Body of pancreas (tissue), 4 donors: ENCODE data around the gene SH2B2. TPM values are rescaled to one million over a fixed set of nuclear protein-coding genes. Genes with fewer than 3 reads are reported as not detected.
"Not testable (repeated sequence)": the region's sequence is repeated elsewhere in the genome, so short reads cannot be mapped to it uniquely, and the experiment has no call there.

Experiments used
- ATAC-seq: fragments of 150-250 bp; one replicate; pipeline ENCODE4 v1.9.1; 2016
- DNase-seq, 4 donors: peaks; one replicate each; pipeline ENCODE4 v3.0.0-alpha.2; 2019
- H3K27ac ChIP-seq, 4 donors: fragments of 200-600 bp; sonication (generic); 1 replicate in 3 of 4; 2 replicates in 1 of 4; pipeline versions ENCODE4 v1.5.1 to v1.6.1; 2016 to 2019; ENCODE audit warnings: mild to moderate bottlenecking in 1 of 4, mixed read lengths in 1 of 4, moderate library complexity in 1 of 4
- H3K27me3 ChIP-seq, 2 donors: fragments of 200-600 bp; sonication (generic); one replicate each; pipeline ENCODE4 v1.6.0; 2016; ENCODE audit warnings: mild to moderate bottlenecking in 1 of 2
- H3K36me3 ChIP-seq, 2 donors: fragments of 200-600 bp; sonication (generic); replicated peaks in 1 of 2; 2 replicates each; pipeline ENCODE4 v1.5.1; 2016; ENCODE audit warnings: low read depth in 2 of 2; ENCODE audit not compliant: insufficient read depth in 1 of 2
- H3K4me1 ChIP-seq: fragments of 200-600 bp; sonication (generic); one replicate; pipeline ENCODE4 v1.6.0; 2016
- H3K4me3 ChIP-seq, 2 donors: fragments of 200-600 bp; sonication (generic); 1 replicate in 1 of 2; 2 replicates in 1 of 2; pipeline ENCODE4 v1.5.1; 2016 to 2019
- H3K9me3 ChIP-seq, 3 donors: fragments of 200-600 bp; sonication (generic); 1 replicate in 2 of 3; 2 replicates in 1 of 3; pipeline ENCODE4 v1.5.1; 2016
- CTCF ChIP-seq, 7 experiments: fragments of 450-650 bp in 4 of 7; fragments of 200-600 bp in 3 of 7; sonication (generic) in 3 of 7; IDR thresholded peaks; one replicate each; pipeline ENCODE4 v1.5.1; 2016 to 2019; ENCODE audit warnings: antibody characterized with exemption in 7 of 7
- POLR2A ChIP-seq, 3 donors: fragments of 450-650 bp; IDR thresholded peaks; one replicate each; pipeline ENCODE4 v1.6.1; 2016; ENCODE audit warnings: antibody characterized with exemption in 3 of 3, mild to moderate bottlenecking in 2 of 3
- WGBS, 2 donors: methylation state at CpG; one replicate each; pipeline ENCODE4 v1.1.5; 2017; 5-methylcytosine and 5-hydroxymethylcytosine counted together
- intact Hi-C: fragments of 100-400 bp; cut with DNase I; formaldehyde crosslinking; loops from one replicate; pipeline ENCODE4 v1.15.1; 2023
- total RNA-seq, 2 donors: library from RNA; depleted of rRNA; stranded (reverse); fragments of >200 nt; gene quantifications; one replicate each; pipeline ENCODE4 v1.1.0, GENCODE V29; 2016

Gene SH2B2
- total RNA-seq, 2 donors from 2014 or later = 1.0 to 6.3 TPM

GRCh38 chr7:102296179-102296438, 9.4 kb downstream of the SH2B2 start:
- no peaks in the 10 kb centered on the region for H3K36me3 ChIP-seq
- TF ChIP-seq POLR2A (IDR thresholded peaks at IDR 0.05) (no peak), CTCF (IDR thresholded peaks at IDR 0.05) (no peak)
- H3K4me3 ChIP-seq = no peak overlapping the region
- H3K27me3 ChIP-seq = no peaks in the 10 kb centered on the region
- intact Hi-C loops = no loop called here
- 79% methylated on average over 6 of the region's 6 CpGs for WGBS, 2 donors
- DNase-seq (no peak), ATAC-seq (no peak)
- H3K4me1 ChIP-seq = peaks cover 9% of the 10 kb centered on the region
- H3K9me3 ChIP-seq = no peaks in the 10 kb centered on the region
- no peak overlapping the region for H3K27ac ChIP-seq

DNA sequence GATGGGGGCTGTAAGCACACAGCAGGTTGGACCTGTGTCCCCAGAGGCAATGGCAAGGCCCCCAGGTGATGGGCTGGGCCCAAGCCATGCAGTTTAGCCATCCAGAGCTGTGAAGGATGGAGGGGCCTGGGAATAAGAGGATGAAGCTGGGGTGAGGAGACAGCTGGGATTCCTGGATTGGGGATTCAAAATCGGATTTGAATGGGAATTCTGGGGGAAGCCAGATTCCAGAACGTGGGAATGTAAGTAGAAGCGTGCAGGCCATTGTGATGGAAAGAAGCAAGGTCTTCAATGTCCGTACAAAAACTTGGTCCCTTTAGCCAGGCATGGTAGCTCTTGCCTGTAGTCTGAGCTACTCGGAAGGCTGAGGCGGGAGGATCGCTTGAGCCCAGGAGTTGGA, 9.8 kb downstream of the SH2B2 start:
- Histone ChIP-seq H3K9me3 (no peaks in the 10 kb centered on the region), H3K4me3 (no peak overlapping the region), H3K27ac (no peak overlapping the region), H3K27me3 (no peaks in the 10 kb centered on the region), H3K4me1 (peaks cover 9% of the 10 kb centered on the region), H3K36me3 (no peaks in the 10 kb centered on the region)
- DNase-seq (no peak), ATAC-seq (no peak)
- no peak for TF ChIP-seq CTCF (IDR thresholded peaks at IDR 0.05)
- no peak for TF ChIP-seq POLR2A (IDR thresholded peaks at IDR 0.05)
- intact Hi-C loops = no loop called here
- WGBS, 2 donors = 83 to 88% methylated on average over 7 of the region's 7 CpGs

DNA sequence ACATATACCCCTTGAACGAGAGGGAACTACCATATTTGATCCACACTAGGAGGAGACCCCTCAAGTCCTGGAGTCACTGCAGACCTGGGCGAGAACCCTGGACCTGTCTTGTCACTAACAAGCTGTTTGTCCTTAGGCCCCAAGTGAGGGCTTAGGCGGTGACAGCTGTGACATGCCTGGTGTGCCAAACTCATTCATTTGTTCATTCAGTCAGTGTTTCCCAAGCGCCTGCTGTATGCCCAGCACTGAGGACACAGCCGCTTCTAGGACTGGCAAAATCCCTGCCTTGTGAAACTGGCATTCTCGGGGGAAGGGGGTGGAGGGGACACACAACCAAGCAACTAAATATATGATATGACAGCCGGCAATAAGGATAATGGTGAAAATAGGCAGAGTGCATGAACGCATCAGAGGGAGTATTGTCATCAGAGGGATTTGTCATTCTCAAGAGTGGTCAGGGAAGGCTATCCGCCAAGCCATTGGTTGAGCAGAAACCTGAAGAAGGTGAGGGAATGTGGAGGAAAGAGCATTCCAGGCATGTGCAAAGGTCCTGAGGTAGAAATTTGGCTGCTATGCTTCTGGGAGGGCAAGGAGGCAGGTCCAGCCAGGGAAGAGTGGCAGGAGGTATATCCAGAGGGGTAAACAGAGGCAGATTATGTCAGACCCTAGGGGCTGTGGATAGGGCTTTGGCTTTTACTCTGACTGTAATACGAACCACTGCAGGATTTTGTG, 11.0 kb downstream of the SH2B2 start:
- H3K36me3 ChIP-seq = no peaks in the 10 kb centered on the region
- no peaks in the 10 kb centered on the region for H3K27me3 ChIP-seq
- no peaks in the 10 kb centered on the region for H3K9me3 ChIP-seq
- ATAC-seq (no peak), DNase-seq (no peak)
- peaks cover 9% of the 10 kb centered on the region for H3K4me1 ChIP-seq
- H3K27ac ChIP-seq = no peak overlapping the region
- TF ChIP-seq POLR2A (IDR thresholded peaks at IDR 0.05) (no peak), CTCF (IDR thresholded peaks at IDR 0.05) (no peak)
- WGBS, 2 donors = 93 to 94% methylated on average over 8 to 9 of the region's 10 CpGs
- H3K4me3 ChIP-seq = no peak overlapping the region
- intact Hi-C loops = no loop called here

- Histone ChIP-seq H3K27ac (no peak overlapping the region), H3K36me3 (no peaks in the 10 kb centered on the region), H3K9me3 (no peaks in the 10 kb centered on the region), H3K4me3 (no peak overlapping the region), H3K4me1 (peaks cover 9% of the 10 kb centered on the region), H3K27me3 (no peaks in the 10 kb centered on the region)
- 49% methylated on average over 78 of the region's 84 CpGs; no CpG with 5 or more reads in 1 of the 2 donors for WGBS, 2 donors
- TF ChIP-seq CTCF (IDR thresholded peaks at IDR 0.05) (peak in 1 of 7 experiments; percentile 4), POLR2A (IDR thresholded peaks at IDR 0.05) (no peak)
- intact Hi-C loops = no loop called here
- DNase-seq = no peak
- no peak for ATAC-seq
Observed at GRCh38 chr7:102300643-102301221, 14.1 kb downstream of the SH2B2 start.

DNA sequence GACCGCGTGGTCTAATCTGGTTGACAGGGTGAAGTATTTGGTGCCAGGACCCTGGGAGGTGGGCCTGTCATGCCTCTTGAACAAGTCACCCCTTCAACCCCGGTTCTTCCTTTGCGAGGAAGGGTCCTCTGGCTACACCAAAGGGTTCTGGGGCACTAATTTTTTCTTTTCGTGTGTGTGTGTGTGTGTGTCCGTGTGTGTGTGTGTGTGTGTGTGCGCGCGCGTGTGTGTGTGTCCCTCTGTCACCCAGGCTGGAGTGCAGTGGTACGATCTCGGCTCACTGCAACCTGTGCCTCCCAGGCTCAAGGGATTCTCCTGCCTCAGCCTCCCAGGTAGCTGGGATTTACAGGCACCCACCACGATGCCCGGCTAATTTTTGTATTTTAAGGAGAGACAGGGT, 14.7 kb downstream of the SH2B2 start:
- intact Hi-C loops, H3K27ac ChIP-seq: not testable (repeated sequence)

More for the DNA sequence above, 14.7 kb downstream of the SH2B2 start:
- not testable (repeated sequence) for H3K36me3 ChIP-seq, H3K4me3 ChIP-seq, H3K27me3 ChIP-seq, ATAC-seq, H3K9me3 ChIP-seq, DNase-seq, H3K4me1 ChIP-seq
- 81 to 88% methylated on average over 4 to 14 of the region's 14 CpGs for WGBS, 2 donors
